ENCODE results near the gene PARD3. TPM values are rescaled to one million over a fixed set of nuclear protein-coding genes. Genes with fewer than 3 reads are reported as not detected.

The PARD3 gene
- total RNA-seq, 1 experiment from 2014 or later = 46.3 TPM

DNA sequence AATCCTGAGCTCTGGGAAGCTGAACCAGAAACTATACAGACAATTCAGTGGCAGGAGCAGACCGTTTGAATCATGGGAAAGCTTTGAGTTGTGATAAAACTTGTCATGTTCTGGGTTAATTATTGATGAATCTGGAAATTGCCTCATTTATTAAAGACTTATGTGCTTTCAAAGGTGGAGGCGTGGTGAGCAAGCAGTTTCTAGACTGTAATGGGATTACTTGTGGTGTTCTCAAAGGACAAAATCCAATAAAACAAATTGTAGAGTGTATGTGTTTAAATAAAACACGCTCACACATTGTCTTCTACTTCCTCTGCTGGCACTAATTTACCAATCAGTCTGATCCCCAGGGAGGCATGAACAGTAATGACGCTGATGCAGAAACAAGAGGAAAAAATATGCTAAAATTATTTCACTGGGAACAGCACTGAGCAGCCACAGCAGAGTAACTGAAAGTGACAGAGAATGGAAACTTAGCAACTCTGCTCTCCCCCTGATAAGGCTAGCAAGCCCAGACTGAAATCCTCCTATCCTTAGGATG lies 25.1 kb downstream of the PARD3 start:
- Histone ChIP-seq H3K36me3 (ENCODE audit: control insufficient read depth in 1 of 2, insufficient read depth in 2 of 2, low read length in 2 of 2) (no peaks in the 10 kb centered on the region), H3K27ac (ENCODE audit: low read depth, low read length) (no peak overlapping the region), H3K9ac (ENCODE audit: low read length) (no peak overlapping the region), H3K4me2 (ENCODE audit: low read length) (no peak overlapping the region), H4K20me1 (ENCODE audit: insufficient read depth) (peaks cover 3% of the 10 kb centered on the region; the same call in 1 of the 2 replicates), H3K79me2 (ENCODE audit: insufficient read depth, low read length) (peaks cover 91% of the 10 kb centered on the region), H3K4me3 (replicated peaks in 1 of 2; ENCODE audit: low read depth in 1 of 2, low read length in 2 of 2) (no peak overlapping the region), H2AFZ (ENCODE audit: low read depth, low read length, poor library complexity, severe bottlenecking) (no peak overlapping the region), H3K4me1 (ENCODE audit: control insufficient read depth in 1 of 2, insufficient read depth in 2 of 2, low read length in 2 of 2) (peaks cover 6 to 10% of the 10 kb centered on the region in 2 experiments; a peak in 2 of 4 replicates), H3K27me3 (ENCODE audit: insufficient read depth, low read length) (no peaks in the 10 kb centered on the region), H3K9me3 (ENCODE audit: control insufficient read depth in 1 of 2, insufficient read depth in 1 of 2, low read depth in 1 of 2, low read length in 2 of 2) (no peaks in the 10 kb centered on the region), H3K9me2 (ENCODE audit: insufficient read depth) (no peaks in the 10 kb centered on the region)
- POLR2A ChIA-PET = no interaction called here
- intact Hi-C loops (cut with micrococcal nuclease) = no loop called here
- TF ChIP-seq EGR1 (IDR thresholded peaks at IDR 0.05; ENCODE audit: low read depth) = no peak
- TF ChIP-seq POLR2A (IDR thresholded peaks at IDR 0.05; ENCODE audit: borderline replicate concordance, extremely low read depth, insufficient read depth, insufficient read length) = no peak
- TF ChIP-seq CBX3 (IDR thresholded peaks at IDR 0.05; ENCODE audit: low read depth) = no peak
- TF ChIP-seq EZH2phosphoT487 (IDR thresholded peaks at IDR 0.05; ENCODE audit: borderline replicate concordance) = no peak
- TF ChIP-seq EZH2 (IDR thresholded peaks at IDR 0.05) = no peak
- no peak for TF ChIP-seq ZNF274 (IDR thresholded peaks at IDR 0.05; ENCODE audit: low read depth, low read length)
- TF ChIP-seq POLR2AphosphoS5 (IDR thresholded peaks at IDR 0.05; ENCODE audit: low read depth, low read length) = no peak
- TF ChIP-seq ELF1 (IDR thresholded peaks at IDR 0.05; ENCODE audit: borderline replicate concordance, low read depth) = no peak
- no peak for TF ChIP-seq TCF7L2 (IDR thresholded peaks at IDR 0.05; ENCODE audit: borderline replicate concordance, extremely low read depth, insufficient read depth, insufficient read length)
- TF ChIP-seq RAD21 (IDR thresholded peaks at IDR 0.05; ENCODE audit: low read depth) = no peak
- TF ChIP-seq ZFX (IDR thresholded peaks at IDR 0.05) = no peak
- TF ChIP-seq, protein P1, sequence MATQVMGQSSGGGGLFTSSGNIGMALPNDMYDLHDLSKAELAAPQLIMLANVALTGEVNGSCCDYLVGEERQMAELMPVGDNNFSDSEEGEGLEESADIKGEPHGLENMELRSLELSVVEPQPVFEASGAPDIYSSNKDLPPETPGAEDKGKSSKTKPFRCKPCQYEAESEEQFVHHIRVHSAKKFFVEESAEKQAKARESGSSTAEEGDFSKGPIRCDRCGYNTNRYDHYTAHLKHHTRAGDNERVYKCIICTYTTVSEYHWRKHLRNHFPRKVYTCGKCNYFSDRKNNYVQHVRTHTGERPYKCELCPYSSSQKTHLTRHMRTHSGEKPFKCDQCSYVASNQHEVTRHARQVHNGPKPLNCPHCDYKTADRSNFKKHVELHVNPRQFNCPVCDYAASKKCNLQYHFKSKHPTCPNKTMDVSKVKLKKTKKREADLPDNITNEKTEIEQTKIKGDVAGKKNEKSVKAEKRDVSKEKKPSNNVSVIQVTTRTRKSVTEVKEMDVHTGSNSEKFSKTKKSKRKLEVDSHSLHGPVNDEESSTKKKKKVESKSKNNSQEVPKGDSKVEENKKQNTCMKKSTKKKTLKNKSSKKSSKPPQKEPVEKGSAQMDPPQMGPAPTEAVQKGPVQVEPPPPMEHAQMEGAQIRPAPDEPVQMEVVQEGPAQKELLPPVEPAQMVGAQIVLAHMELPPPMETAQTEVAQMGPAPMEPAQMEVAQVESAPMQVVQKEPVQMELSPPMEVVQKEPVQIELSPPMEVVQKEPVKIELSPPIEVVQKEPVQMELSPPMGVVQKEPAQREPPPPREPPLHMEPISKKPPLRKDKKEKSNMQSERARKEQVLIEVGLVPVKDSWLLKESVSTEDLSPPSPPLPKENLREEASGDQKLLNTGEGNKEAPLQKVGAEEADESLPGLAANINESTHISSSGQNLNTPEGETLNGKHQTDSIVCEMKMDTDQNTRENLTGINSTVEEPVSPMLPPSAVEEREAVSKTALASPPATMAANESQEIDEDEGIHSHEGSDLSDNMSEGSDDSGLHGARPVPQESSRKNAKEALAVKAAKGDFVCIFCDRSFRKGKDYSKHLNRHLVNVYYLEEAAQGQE (IDR thresholded peaks at IDR 0.05; ENCODE audit: low read depth) = no peak
- TF ChIP-seq SP1 (IDR thresholded peaks at IDR 0.05; ENCODE audit: low read depth) = no peak
- TF ChIP-seq SIN3A (IDR thresholded peaks at IDR 0.05; ENCODE audit: low read depth) = no peak
- RAD21 ChIA-PET (ENCODE audit: low non-redundant PET in 1 of 2, low total read pairs in 2 of 2, uncharacterized antibody in 2 of 2, unreplicated experiment in 2 of 2) = no interaction called here
- no peak for DNase-seq (ENCODE audit: low read depth, low spot score)
- no TSS peak for BruUV-seq (replicated peaks)
- CTCF ChIA-PET = no interaction called here
- no peak for ATAC-seq

Measured in HCT116 (cell line).